Measurements from ENCODE around the gene TRIM44.

- TF ChIP-seq POLR2AphosphoS5 (IDR thresholded peaks at IDR 0.05; ENCODE audit: low read depth, low read length) (no peak), POLR2A (IDR thresholded peaks at IDR 0.05; ENCODE audit: low read depth, low read length) (no peak), TAF1 (IDR thresholded peaks at IDR 0.05; ENCODE audit: low read depth, low read length) (no peak), PAX5 (IDR thresholded peaks at IDR 0.05; ENCODE audit: insufficient read depth, low read length, severe bottlenecking) (no peak), POU2F2 (IDR thresholded peaks at IDR 0.05; ENCODE audit: low read depth, low read length) (no peak), SPI1 (IDR thresholded peaks at IDR 0.05; ENCODE audit: low read depth, low read length) (no peak)
These were observed 201.6 kb downstream of the TRIM44 start for GRCh38 chr11:35864131-35864530.

All from GM12891 (cell line).